HG02870 (cell line): ENCODE data around the gene JOSD2.

Experiments
- ATAC-seq: cut with Tn5 transposase; IDR thresholded peaks from one replicate; pipeline ENCODE4 v1.9.1; 2021; ENCODE audit warnings: mild to moderate bottlenecking, moderate library complexity; ENCODE audit not compliant: unreplicated experiment

JOSD2 gene

DNA sequence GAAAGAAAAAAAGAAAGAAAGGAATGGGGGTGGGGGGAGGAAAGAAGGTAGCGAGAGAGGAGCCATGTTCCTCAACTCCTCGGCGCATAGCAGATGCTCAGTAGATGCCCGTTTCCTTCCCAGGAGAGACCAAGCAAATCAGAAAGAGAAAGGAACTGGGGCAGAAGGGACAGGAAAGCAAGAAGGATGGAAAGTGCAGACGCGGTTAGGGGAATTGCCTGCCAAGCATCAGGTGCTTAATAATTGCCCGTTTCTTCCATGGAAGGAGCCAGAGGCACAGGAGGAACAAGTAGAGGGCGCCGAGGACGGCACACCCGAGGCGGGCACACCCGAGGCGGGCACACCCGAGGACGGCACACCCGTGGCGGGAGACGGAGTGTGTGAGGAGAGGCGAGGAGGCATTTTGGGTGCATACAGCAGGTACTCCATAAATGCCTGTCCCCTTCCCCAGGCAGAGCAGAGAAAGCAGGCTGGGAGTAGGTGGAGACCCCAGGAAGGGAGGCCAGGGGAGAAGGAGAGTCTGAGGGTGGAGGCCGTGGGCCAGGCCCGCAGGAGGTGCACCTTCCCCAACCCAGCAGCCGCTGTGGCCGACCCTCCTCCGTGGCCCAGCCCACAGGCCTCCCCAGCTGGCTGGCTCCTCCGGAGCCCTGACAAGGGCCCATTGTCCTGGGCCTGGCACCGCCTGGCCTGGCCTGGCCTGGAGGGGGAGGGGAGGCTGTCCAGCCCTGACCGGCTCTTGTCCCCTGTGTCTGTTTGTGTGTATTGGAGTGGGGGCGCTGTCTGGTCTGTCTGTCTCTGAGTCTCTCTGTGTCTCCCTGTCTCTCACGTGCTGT, 14.6 kb downstream of the JOSD2 start:
- ATAC-seq, result no peak

DNA sequence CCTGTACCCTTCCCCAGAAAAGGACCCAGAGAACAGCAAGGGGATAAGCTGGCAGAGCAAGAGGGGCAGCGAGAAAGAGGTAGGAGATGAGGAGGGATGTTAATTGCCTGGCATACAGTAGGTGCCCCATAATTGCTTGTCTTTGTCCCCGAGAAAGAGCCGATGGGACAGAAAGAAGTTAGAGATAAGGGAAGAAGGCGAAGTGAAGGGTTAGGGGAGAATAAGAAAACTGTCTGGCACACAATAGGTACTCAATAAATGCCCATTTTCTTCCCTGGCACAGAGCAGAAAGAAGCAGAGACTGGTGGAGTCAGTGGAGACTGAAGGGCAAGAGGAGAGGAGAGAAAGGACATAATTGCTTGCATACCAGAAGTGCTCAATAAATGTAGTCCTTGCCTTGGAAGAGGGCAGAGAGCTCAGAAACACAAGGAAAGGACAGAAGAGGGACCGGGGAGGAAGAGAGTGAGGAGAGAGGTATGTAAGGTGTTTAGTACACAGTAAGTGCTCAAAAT, 15.9 kb downstream of the JOSD2 start:
- ATAC-seq, result no peak

DNA sequence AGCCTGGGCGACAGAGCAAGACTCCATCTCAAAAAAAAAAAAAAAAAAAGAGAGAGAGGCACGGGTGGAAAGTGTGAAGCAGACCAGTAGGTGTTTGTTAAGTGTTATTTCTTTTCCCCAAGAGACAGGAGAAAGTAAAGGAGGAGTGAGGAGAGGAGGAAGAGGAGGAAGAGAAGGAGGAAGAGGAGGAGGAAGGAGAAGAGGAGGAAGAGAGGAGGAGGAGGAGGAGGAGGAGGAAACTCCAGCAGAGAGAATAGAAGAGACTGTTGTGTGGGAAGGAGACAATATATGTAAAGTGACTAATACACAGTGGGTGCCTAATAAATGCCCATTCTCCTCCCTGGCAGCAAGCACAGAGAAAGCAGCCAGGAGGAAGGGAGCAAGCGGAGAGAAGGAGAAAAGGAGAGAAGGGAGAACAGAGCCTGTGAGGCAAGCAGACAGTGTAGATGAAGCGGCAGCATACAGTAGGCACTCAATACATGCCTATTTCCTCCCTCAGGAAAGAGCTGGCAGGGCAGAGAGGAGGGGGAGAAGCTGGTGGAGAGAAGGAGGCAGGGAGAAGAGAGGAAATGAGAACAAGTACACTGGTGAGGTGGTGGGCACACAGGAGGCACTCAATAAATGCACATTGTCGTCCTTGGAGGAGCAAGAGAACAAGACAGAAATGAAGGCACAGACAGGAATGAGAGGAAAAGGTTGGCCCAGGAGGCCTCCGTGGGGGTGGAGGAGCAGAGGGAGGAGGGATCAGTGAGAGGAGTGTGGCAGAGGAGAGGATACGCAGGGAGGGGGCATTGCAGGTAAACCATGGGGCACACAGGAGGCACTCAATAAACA, 16.6 kb downstream of the JOSD2 start:
- ATAC-seq, result no peak

DNA sequence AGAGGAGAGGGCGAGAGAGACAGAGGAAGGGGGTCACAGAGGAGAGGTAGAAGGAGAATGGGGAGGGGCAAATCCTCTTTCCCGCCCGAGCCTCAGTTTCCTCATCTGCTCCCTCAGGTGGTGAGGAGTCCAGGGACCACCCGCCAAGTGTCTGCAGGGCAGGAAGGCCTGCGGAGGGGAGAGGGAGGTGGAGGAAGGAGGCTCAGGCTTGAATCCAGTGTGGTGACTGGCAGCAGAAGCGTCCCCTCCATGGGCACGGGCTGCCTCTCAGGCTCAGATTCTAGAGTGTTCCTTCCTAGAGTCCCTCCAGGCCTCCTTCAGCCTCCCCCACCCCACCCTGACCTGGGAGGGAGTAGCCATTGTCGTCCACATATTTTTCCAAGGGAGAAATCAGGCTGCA, 17.8 kb downstream of the JOSD2 start:
- ATAC-seq, result no peak

DNA sequence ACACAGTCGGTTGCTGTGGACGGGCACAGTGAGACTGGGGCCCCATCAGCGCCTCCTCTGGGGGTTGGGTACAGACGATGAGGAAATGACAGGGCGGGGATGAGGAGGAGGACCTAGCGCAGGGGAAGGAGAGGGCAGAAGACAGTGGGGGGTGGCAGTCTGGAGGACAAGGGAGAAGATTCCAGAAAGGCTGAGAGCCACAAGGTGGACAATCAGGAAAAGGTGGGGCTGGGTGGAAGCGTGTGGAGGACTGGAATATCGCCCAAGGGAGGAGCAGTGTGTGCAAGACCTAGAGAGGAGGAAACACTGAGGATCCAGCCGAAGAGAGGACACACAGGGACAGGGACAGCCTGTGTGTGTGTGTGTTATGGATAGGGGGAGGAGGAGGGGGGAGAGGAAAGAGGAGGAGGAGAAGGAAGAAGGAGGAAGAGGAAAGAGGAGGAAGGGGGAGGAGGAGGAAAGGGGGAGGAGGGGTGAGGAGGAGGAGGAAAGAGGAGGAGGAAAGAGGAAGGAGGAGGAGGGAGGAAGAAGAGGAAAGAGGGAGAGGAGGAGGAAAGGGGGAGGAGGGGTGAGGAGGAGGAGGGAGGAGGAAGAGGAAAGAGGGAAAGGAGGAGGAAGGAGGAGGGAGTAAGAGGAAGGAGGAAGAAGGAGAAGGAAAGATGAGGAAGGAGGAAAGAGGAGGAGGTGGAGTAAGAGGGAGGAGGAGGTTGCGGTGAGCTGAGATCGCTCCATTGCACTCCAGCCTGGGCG, 18.5 kb downstream of the JOSD2 start:
- no peak for ATAC-seq

DNA sequence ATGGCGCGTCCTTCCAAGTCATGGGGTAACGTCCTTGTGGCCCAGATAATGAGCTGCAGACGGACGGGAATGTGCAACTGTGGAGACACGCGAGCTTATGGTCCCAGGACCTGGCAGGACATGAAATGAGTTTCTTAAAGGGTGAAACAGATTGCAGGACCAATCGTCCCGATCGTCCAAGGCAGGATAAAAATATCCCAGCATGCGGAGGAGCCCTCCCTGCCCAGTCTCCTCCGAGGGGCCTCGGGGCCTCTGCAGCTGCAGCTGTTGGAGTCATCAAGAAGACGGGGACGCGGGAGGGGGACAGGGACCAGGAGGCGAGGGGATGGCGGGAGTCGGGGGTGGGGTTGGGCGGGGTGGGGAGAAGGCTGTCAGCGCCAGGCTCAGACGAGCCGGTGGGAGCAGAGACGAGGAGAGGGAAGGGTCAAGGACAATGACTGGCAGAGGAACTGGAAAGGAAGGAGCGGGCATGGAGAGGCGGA, 20.0 kb downstream of the JOSD2 start:
- ATAC-seq, result no peak

DNA sequence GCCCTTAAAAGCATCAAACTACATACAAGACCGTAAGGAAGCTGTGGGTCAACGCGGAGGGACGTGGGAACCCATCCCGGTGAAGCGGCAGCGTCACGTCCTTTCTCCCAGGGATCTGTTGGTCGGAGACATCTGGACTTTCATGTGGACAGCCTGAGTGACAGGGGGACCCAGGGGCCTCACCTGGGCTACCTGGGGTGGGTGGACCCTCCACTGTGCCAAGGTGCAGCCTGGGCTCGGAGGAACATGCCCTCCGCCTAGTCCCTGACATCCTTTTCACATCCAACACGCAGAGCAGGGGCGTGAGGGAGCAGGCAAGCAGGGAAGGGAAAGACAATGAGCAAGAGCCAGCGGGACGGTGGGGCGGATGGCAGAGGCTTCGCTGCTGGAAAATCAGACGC, 20.6 kb downstream of the JOSD2 start:
- no peak for ATAC-seq

DNA sequence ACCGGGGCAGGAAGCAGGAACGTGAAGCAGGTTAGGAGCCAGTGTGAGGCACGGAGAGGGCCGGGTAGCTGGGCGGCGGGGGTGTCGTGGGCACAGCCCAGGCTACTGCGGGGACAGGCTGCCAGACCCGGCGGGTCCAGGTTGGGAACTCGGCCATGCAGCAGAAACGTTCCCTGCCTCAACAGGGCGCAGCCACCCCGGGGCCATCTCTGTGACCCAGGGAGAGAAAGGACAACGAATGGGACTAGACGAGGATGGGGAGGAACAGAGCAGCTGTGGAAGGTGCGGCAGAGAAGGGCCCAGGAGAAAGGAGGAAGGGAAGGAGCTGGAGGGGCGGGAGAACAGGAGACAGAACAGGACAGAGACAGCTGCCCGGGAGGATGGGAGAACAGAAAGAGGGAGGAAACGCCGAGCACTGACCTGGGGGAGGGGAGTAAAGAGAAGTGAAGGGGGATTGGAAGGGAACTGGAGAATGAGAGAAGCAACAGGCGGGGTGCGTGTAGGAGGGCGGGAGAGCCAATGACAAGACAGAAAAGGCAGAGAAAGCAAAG, 21.5 kb downstream of the JOSD2 start:
- no peak for ATAC-seq

DNA sequence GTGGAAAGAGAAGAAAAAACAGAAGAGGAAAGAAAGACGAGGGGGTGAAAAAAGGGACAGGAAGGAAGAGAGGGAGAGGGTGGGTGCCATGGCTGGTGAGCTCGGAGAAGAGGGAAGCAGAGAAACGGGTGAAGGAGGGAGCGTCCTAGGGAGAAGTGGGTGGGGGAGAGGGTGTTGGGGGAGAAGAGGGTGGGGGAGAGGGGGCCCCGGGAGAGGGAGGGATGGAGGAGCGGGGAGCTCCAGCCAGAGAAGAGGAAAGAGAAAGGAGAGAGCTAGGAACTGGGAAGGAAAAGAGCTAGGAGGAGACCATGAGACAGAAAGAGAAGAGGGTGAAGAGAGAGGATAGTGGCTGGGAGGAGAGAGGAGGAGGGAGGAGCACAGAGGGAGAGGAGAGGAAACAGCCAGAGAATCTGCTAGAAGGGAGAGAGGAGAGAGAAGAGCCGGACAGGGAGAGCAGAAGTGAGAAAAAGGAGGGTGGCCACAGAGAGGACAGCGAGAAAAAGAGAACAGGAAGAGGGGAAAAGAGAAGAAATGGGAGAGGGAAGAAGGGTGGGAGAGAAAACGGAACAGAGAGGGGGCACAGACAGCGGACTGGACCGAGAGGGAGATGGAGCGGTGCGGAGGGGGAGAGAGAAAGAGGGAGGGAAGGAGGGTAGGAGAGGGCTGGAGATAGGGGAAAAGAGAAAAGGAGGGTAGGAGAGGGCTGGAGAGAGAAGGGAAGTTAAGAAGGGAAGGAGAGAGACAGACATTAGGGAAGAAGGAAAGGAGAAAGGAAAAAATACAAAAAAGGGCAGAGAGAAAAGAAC, 22.4 kb downstream of the JOSD2 start:
- ATAC-seq, result no peak

DNA sequence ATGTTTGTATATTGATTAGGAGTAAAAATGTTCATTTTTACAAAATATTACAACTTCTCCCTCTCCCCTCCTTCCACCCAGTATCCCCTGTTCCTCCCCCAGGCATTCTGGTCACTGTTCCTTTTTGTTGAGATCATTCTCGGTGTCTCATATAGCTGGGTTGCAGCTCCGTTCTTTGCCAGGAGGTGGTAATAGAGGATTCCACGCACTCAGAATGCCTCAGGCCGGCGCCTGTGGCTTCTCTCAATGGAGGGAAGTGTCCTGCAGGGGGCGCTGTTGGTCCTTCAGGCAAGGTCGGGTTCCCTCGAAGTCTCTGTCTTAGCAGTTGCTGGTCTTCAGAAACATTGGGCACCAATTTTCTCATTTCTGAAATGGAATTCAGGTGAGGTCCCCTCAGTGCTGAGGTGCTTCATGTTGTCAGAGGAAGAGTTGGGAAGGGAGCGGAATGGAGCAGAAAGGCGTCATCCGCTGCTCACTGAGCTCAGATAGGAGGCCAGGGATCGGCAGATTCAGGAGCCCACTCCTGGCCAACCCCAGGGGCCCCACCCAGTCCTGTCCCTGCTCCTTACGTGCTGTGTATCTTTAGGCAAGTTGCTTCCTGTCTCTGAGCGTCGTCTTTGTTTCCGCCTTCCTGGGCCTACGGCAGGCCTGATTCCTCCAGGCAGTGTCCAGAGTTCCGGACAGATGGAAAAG, 24.0 kb downstream of the JOSD2 start:
- ATAC-seq, result no peak

DNA sequence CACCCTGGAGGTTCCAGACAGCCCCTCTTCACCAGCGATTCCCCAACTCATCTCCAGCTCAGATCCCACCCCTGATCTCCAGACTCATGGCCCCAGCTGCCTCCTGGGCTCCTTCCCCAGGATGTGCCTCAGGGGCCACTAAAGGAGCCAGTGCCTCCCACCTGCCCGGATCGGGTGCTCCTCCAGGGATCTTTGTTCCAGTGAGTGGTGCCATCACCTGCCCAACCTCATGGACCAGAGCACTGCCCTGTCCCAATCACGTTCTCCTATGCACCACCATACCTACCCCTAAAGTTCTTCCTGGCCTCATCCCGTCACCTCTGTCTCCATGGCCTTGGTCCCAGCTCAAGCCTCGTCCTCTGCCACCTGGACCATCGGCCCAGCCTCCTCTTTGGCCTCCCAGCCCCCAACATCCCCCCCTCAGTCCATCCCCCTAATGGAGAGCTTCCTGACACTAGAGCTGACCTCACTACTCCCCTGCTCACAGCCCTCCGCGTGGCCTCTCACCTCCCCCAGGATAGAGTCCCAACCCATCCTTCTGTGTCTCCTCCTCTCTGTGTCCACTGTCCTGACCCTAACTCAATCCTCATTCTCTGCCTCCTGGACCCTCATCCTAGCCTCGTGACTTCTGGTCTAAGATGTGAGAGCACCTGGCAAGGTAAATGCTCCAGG, 25.6 kb downstream of the JOSD2 start:
- no peak for ATAC-seq

DNA sequence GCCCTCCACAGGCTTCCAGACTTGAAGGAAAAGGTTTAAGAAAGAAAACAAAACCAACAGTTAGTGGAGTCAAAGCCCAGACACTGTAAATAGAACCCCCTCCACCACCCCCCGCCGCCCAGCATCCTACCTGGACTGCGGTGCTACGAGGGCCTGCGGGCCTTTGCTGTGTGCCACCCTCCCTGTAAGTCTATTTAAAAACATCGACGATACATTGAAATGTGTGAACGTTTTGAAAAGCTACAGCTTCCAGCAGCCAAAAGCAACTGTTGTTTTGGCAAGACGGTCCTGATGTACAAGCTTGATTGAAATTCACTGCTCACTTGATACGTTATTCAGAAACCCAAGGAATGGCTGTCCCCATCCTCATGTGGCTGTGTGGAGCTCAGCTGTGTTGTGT, 28.1 kb downstream of the JOSD2 start:
- ATAC-seq, result no peak

DNA sequence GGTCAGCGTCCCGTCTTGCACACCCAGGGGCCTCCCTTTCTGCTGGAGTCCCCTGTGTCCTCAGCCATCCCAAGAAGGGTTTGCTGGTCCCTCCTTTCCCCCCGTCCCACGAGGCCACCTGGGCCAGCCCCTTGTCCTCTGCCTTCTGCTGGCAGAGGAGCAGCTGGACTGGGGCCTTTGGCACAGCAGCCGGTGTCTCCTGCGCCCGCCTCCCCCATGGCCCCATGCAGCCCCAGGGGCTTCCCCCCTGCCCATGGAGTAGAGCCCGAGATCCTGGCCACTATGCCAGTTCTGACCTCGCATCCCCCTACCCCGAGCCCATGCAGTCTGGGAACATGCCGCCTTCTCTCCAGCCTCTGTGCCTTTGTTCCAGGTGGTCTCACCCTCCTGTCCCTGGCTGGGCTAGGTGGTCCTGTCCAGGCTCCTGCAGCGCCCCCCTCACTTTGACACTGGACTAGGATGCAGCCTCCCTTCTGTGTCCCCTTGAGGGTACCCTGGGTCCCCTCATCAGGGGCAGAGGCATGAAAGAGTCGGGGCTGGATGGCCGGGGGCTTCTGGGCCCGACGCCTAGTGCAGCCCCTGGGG, 28.6 kb downstream of the JOSD2 start:
- ATAC-seq, result no peak

DNA sequence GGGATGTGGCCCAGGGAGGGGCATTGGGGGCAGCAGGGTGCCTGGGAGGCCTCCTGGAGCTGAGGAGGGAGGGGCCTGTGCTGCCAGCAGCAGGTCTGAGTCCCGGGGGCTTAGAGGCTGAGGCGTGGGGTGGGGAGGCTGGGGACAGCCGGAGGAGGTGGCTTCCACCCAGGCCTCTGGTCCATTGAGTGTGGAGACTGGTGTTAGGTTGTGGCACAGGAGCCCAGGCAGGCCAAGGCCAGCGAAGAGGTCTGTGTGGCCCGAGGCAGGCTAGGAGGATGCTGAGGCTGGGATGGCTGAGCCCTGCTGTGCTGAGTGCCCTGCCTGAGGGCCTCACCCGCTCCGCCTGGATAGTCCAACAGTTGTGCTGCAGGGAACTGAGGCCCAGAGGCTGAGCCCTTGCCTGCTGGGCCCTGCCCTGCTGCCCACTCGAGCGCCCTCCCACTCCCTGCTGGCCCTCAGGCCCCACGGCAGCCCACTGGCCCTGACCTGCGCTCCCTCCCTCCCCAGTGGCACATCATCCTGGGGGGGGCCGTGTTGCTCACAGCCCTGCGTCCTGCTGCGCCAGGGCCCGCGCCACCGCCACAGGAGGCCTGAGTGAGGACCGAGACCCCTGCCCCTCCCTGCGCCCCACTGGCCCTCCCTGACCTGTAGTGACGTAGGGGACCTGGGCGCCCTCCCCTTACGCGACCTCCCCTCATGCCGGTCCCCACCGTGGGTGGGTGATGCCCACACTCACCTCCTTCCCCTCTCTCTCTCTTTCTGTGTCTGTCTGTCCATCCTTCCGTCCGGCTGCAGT, 29.4 kb downstream of the JOSD2 start:
- ATAC-seq, result no peak

DNA sequence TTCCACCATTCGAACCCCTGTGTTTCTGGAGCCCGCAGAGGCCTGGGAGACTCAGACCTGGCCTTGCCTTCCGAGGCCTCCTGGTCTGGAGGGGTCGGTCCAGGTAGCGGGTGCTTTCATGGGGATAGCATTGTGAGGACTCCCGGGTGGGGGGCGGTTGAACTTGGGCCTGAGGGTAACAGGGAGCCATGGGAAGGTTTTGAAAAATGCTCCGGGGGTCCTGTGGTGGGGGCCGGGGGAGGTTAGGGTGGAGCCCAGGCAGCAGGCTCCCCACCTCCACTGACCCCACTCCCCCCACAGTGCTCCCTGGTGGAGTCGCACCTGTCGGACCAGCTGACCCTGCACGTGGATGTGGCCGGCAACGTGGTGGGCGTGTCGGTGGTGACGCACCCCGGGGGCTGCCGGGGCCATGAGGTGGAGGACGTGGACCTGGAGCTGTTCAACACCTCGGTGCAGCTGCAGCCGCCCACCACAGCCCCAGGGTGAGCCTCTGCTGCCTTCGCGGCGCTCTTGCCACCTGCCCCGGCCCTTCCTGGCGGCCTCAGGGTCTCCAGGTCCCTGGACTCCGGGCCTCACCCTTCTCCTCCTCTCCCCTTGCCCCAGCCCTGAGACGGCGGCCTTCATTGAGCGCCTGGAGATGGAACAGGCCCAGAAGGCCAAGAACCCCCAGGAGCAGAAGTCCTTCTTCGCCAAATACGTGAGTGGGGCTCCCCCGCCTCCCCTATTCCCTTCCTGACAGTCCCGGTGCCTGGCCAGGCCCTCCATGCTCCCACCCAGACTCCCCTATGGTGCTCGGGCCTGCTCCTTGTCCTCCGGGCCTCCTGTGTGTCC, 30.5 kb downstream of the JOSD2 start:
- no peak for ATAC-seq

DNA sequence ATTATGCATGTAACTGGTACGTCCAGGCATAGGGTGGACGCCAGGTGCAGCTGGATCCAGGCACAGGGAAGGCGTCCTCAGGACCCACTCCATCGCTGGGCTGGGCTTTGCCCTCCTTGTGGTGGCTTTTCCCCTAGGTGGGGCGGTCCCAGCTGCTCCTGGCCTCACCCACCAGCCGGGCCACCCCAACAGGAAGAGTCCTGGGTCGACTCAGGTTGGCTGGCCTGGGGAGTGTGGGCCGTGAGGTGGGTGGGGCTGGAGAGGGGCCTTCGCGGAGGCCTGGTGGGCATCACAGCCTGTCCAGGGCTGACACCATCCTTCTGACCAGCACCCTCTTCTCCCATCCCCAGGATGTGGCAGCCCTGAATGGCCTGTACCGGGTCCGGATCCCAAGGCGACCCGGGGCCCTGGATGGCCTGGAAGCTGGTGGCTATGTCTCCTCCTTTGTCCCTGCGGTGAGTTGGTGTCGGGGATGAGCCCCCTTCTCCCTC, 31.2 kb downstream of the JOSD2 start:
- ATAC-seq, result no peak
